Natural killer cell (primary cell): ENCODE data around the gene CEP152. TPM values are rescaled to one million over a fixed set of nuclear protein-coding genes. Genes with fewer than 3 reads are reported as not detected.

Source experiments
- ATAC-seq, 3 donors: fragments of 150-1000 bp in 2 of 3; fragments of 200-7000 bp in 1 of 3; cut with Tn5 transposase; 1 replicate in 1 of 3; 2 replicates in 2 of 3; pipeline ENCODE4 v1.10.0; 2021; ENCODE audit warnings: mild to moderate bottlenecking in 2 of 3, moderate library complexity in 2 of 3
- DNase-seq, 2 donors: peaks; one replicate each; pipeline versions ENCODE4 v3.0.0 to v3.0.0-alpha.2; 2013 to 2021; ENCODE audit warnings: mixed read lengths in 1 of 2
- H3K27ac ChIP-seq: one replicate; pipeline ENCODE4 v1.5.1; 2013; ENCODE audit warnings: mild to moderate bottlenecking, low read length
- H3K27me3 ChIP-seq: one replicate; pipeline ENCODE4 v1.6.1; 2013; ENCODE audit warnings: low read length; ENCODE audit not compliant: control insufficient read depth, insufficient read depth
- H3K36me3 ChIP-seq: one replicate; pipeline ENCODE4 v1.6.1; 2013; ENCODE audit warnings: low read length; ENCODE audit not compliant: control insufficient read depth, insufficient read depth
- H3K4me1 ChIP-seq: one replicate; pipeline ENCODE4 v1.6.1; 2013; ENCODE audit warnings: low read length; ENCODE audit not compliant: control insufficient read depth, insufficient read depth
- H3K4me3 ChIP-seq: one replicate; pipeline ENCODE4 v1.5.1; 2013; ENCODE audit warnings: low read length
- H3K9me3 ChIP-seq: one replicate; pipeline ENCODE4 v1.6.1; 2013; ENCODE audit warnings: low read length; ENCODE audit not compliant: control insufficient read depth, insufficient read depth
- H3K27ac Mint-ChIP-seq, 2 donors: one replicate each; pipeline ENCODE4 v1.8.0; 2022; ENCODE audit warnings: mild to moderate bottlenecking in 2 of 2, mixed read lengths in 2 of 2, moderate library complexity in 1 of 2
- H3K27me3 Mint-ChIP-seq, 2 donors: one replicate each; pipeline ENCODE4 v1.8.0; 2022; ENCODE audit warnings: low read depth in 2 of 2, mixed read lengths in 2 of 2
- H3K36me3 Mint-ChIP-seq: one replicate; pipeline ENCODE4 v1.8.0; 2022; ENCODE audit warnings: mixed read lengths
- H3K4me1 Mint-ChIP-seq, 2 donors: one replicate each; pipeline ENCODE4 v1.8.0; 2022; ENCODE audit warnings: mixed read lengths in 2 of 2
- H3K4me3 Mint-ChIP-seq: one replicate; pipeline ENCODE4 v1.8.0; 2022; ENCODE audit warnings: mild to moderate bottlenecking, moderate library complexity, mixed read lengths
- H3K9me3 Mint-ChIP-seq, 2 donors: one replicate each; pipeline ENCODE4 v1.8.0; 2022; ENCODE audit warnings: mixed read lengths in 2 of 2
- CTCF ChIP-seq: fragments of 200-600 bp; IDR thresholded peaks from one replicate; pipeline ENCODE4 v1.8.0; 2022; ENCODE audit warnings: antibody characterized with exemption
- WGBS: methylation state at CpG from one replicate; pipeline ENCODE4 v1.1.7; 2013; ENCODE audit warnings: missing lambda C conversion rate; ENCODE audit not compliant: insufficient coverage; 5-methylcytosine and 5-hydroxymethylcytosine counted together
- intact Hi-C: fragments of 100-400 bp; cut with micrococcal nuclease; formaldehyde crosslinking; loops from one replicate; pipeline ENCODE4 v1.14.2; 2022
- total RNA-seq, 4 donors: library from RNA; stranded (reverse); fragments of 120-200 nt in 1 of 4; gene quantifications; one replicate each; pipeline versions ENCODE4 v1.2.3 to v1.2.4, GENCODE V29; 2013 to 2022

CEP152 gene
- total RNA-seq, 3 donors from 2014 or later (not counting 1 experiment from before 2014, with no cell fraction given) = 7.2 to 11.4 (median 9.2) TPM

- DNase-seq (no peak), ATAC-seq (no peak)
- no peaks in the 10 kb centered on the region for H3K4me1 Mint-ChIP-seq
- peaks cover 0 to 7% of the 10 kb centered on the region in 2 donors for H3K27me3 Mint-ChIP-seq
- H3K36me3 Mint-ChIP-seq = peaks cover 27% of the 10 kb centered on the region
- H3K4me1 ChIP-seq = no peaks in the 10 kb centered on the region
- no peaks in the 10 kb centered on the region for H3K9me3 ChIP-seq
- no peak overlapping the region for H3K4me3 Mint-ChIP-seq
- no peak overlapping the region for H3K27ac Mint-ChIP-seq
- intact Hi-C loops = no loop called here
- TF ChIP-seq CTCF = no peak
- H3K27me3 ChIP-seq = no peaks in the 10 kb centered on the region
- WGBS = 86% methylated on average over 3 of the region's 3 CpGs
- H3K27ac ChIP-seq = no peak overlapping the region
- no peak overlapping the region for H3K4me3 ChIP-seq
- no peaks in the 10 kb centered on the region for H3K36me3 ChIP-seq
- peaks cover 3 to 12% of the 10 kb centered on the region in 2 donors for H3K9me3 Mint-ChIP-seq
Measured at GRCh38 chr15:48712546-48712945, 98.3 kb downstream of the CEP152 start.

GRCh38 chr15:48710952-48711495 is 99.8 kb downstream of the CEP152 start:
- no peak overlapping the region for H3K27ac ChIP-seq
- no peaks in the 10 kb centered on the region for H3K9me3 ChIP-seq
- Mint-ChIP-seq H3K4me1 (no peaks in the 10 kb centered on the region), H3K27ac (no peak overlapping the region), H3K4me3 (no peak overlapping the region), H3K9me3 (peaks cover 7 to 16% of the 10 kb centered on the region in 2 donors), H3K27me3 (peaks cover 0 to 7% of the 10 kb centered on the region in 2 donors), H3K36me3 (peaks cover 25% of the 10 kb centered on the region)
- intact Hi-C loops = no loop called here
- DNase-seq (no peak), ATAC-seq (no peak)
- no peak overlapping the region for H3K4me3 ChIP-seq
- WGBS = 86% methylated on average over 4 of the region's 4 CpGs
- no peaks in the 10 kb centered on the region for H3K4me1 ChIP-seq
- no peaks in the 10 kb centered on the region for H3K36me3 ChIP-seq
- TF ChIP-seq CTCF = no peak
- no peaks in the 10 kb centered on the region for H3K27me3 ChIP-seq

GRCh38 chr15:48708641-48709040 is 102.2 kb downstream of the CEP152 start:
- Mint-ChIP-seq H3K27me3 (peaks cover 0 to 7% of the 10 kb centered on the region in 2 donors), H3K9me3 (peaks cover 7 to 18% of the 10 kb centered on the region in 2 donors), H3K27ac (no peak overlapping the region), H3K36me3 (peaks cover 17% of the 10 kb centered on the region), H3K4me3 (no peak overlapping the region), H3K4me1 (no peaks in the 10 kb centered on the region)
- Histone ChIP-seq H3K27ac (no peak overlapping the region), H3K4me3 (no peak overlapping the region), H3K36me3 (no peaks in the 10 kb centered on the region), H3K27me3 (no peaks in the 10 kb centered on the region), H3K9me3 (no peaks in the 10 kb centered on the region), H3K4me1 (no peaks in the 10 kb centered on the region)
- intact Hi-C loops = no loop called here
- no peak for DNase-seq
- ATAC-seq = no peak
- no CpG with 5 or more reads among the region's 1 CpG for WGBS
- TF ChIP-seq CTCF = no peak

GRCh38 chr15:48705381-48705780 is 105.5 kb downstream of the CEP152 start:
- Mint-ChIP-seq H3K27me3 (peaks cover 0 to 7% of the 10 kb centered on the region in 2 donors), H3K9me3 (peaks cover 4 to 18% of the 10 kb centered on the region in 2 donors)
- no peak for DNase-seq

More at GRCh38 chr15:48705381-48705780, 105.5 kb downstream of the CEP152 start:
- Histone ChIP-seq H3K36me3 (no peaks in the 10 kb centered on the region), H3K27ac (no peak overlapping the region), H3K9me3 (no peaks in the 10 kb centered on the region), H3K4me1 (no peaks in the 10 kb centered on the region), H3K4me3 (no peak overlapping the region), H3K27me3 (no peaks in the 10 kb centered on the region)
- TF ChIP-seq CTCF = no peak
- 75% methylated on average over 1 of the region's 1 CpG for WGBS
- Mint-ChIP-seq H3K27ac (no peak overlapping the region), H3K36me3 (peaks cover 16% of the 10 kb centered on the region), H3K4me1 (no peaks in the 10 kb centered on the region), H3K4me3 (no peak overlapping the region)
- intact Hi-C loops = no loop called here
- no peak for ATAC-seq
